Stomach (tissue), 9 donors: Measurements from ENCODE around the gene SPIRE2. TPM values are rescaled to one million over a fixed set of nuclear protein-coding genes. Genes with fewer than 3 reads are reported as not detected.

ENCODE experiments used
- DNase-seq, 2 donors: peaks; one replicate each; pipeline versions ENCODE4 v3.0.0 to v3.0.0-alpha.2; 2013 to 2019
- H3K27ac ChIP-seq, 5 donors: fragments of 200-600 bp in 4 of 5; sonication (generic) in 4 of 5; one replicate each; pipeline ENCODE4 v1.5.1; 2013 to 2019; ENCODE audit warnings: mild to moderate bottlenecking in 1 of 5, moderate library complexity in 1 of 5
- H3K27me3 ChIP-seq, 3 donors: fragments of 200-600 bp; sonication (generic); one replicate each; pipeline ENCODE4 v1.5.1; 2017 to 2019; ENCODE audit warnings: mixed run types in 1 of 3
- H3K36me3 ChIP-seq, 4 donors: fragments of 200-600 bp; sonication (generic); 1 replicate in 3 of 4; 2 replicates in 1 of 4; pipeline ENCODE4 v1.5.1; 2016 to 2019
- H3K4me1 ChIP-seq, 4 donors: fragments of 200-600 bp; sonication (generic); one replicate each; pipeline ENCODE4 v1.5.1; 2016 to 2019
- H3K4me3 ChIP-seq, 4 donors: fragments of 200-600 bp; sonication (generic) in 3 of 4; one replicate each; pipeline ENCODE4 v1.5.1; 2016 to 2019; ENCODE audit warnings: mild to moderate bottlenecking in 1 of 4
- H3K9me3 ChIP-seq, 4 donors: fragments of 200-600 bp; sonication (generic); one replicate each; pipeline ENCODE4 v1.5.1; 2016 to 2019
- CTCF ChIP-seq, 7 experiments: fragments of 450-650 bp in 4 of 7; fragments of 200-600 bp in 3 of 7; sonication (generic) in 3 of 7; IDR thresholded peaks; one replicate each; pipeline ENCODE4 v1.5.1; 2016 to 2019; ENCODE audit warnings: antibody characterized with exemption in 7 of 7, control low read depth in 2 of 7, mild to moderate bottlenecking in 1 of 7
- EP300 ChIP-seq: sonication (generic); formaldehyde crosslinking; IDR thresholded peaks from one replicate; pipeline ENCODE4 v1.6.1; 2017; ENCODE audit warnings: antibody characterized with exemption
- POLR2A ChIP-seq, 4 donors: fragments of 450-650 bp; IDR thresholded peaks; one replicate each; pipeline ENCODE4 v1.6.1; 2016; ENCODE audit warnings: antibody characterized with exemption in 4 of 4, control low read depth in 2 of 4, mild to moderate bottlenecking in 1 of 4, moderate library complexity in 1 of 4
- POLR2AphosphoS5 ChIP-seq, 3 donors: sonication (generic); formaldehyde crosslinking; IDR thresholded peaks; one replicate each; pipeline ENCODE4 v1.6.1; 2016; ENCODE audit warnings: antibody characterized with exemption in 3 of 3
- WGBS, 5 donors: extraction: QIAGEN DNeasy Blood & Tissue Kit in 3 of 5; methylation state at CpG; one replicate each; pipeline versions ENCODE4 v1.1.5 to v1.1.7; 2013 to 2018; 5-methylcytosine and 5-hydroxymethylcytosine counted together
- intact Hi-C: fragments of 100-400 bp; cut with DNase I; formaldehyde crosslinking; loops from one replicate; pipeline ENCODE4 v1.15.1; 2023; ENCODE audit warnings: low total_unique reads
- polyA plus RNA-seq, 3 donors: library from polyadenylated mRNA; stranded (reverse); fragments of 200-250 nt; gene quantifications; one replicate each; pipeline ENCODE4 v1.2.3, GENCODE V29; 2013
- total RNA-seq, 5 donors: library from RNA; depleted of rRNA; stranded (reverse); fragments of >200 nt; gene quantifications; one replicate each; pipeline versions ENCODE4 v1.1.0 to v1.2.3, GENCODE V29; 2014 to 2016
- donor health status: healthy with polysubstance abuse.
- donor health status: Bipolar disorder and iron deficiency.
- donor health status: healthy.

Gene SPIRE2
- total and polyA plus RNA-seq, 8 donors, result 3.9 to 230 (median 25.0) TPM

DNA sequence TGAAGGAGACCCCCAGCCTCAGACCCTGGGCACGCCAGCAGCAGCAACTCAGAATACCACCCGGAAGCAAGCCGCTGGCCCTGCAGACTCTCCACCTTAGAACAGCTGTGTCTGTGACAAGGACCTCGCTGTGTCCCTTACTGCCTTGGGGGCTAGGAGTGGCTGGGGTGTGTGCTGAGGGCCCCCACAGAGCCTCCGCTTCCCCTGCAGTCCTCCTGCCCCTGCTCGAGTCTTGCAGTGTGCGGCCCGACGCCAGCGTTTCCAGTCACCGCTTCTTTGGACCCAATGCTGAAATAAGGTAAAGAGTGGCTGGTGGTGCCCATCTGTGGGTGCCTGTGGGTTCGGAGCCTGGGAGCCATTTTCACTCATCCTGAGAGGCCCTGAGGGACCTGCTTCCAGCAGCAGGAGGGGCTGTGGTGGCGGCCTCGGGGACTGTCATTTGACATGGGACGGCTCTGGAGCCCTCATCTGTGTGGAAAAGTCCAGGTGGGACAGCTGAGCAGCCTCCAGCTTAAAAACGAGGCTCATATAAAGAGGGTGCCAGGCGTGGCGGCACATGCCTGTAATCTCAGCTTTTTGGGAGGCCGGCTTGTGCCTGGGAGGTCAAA lies 75.7 kb downstream of the SPIRE2 start:
- WGBS, 5 donors, result 88 to 92% (median 89%) methylated on average over 18 to 19 of the region's 19 CpGs
- DNase-seq, result no peak
- Histone ChIP-seq H3K36me3 (peaks cover 66 to 88% (median 86%) of the 10 kb centered on the region in 4 donors), H3K4me3 (no peak overlapping the region), H3K27ac (no peak overlapping the region), H3K27me3 (no peaks in the 10 kb centered on the region), H3K4me1 (no peaks in the 10 kb centered on the region), H3K9me3 (no peaks in the 10 kb centered on the region)
- intact Hi-C loops, result no loop called here
- no peak for TF ChIP-seq POLR2A (IDR thresholded peaks at IDR 0.05)
- TF ChIP-seq EP300, result no peak
- no peak for TF ChIP-seq CTCF (IDR thresholded peaks at IDR 0.05)
- TF ChIP-seq POLR2AphosphoS5 (IDR thresholded peaks at IDR 0.05), result no peak

GRCh38 chr16:89904606-89905510 lies 76.6 kb downstream of the SPIRE2 start:
- peaks cover 61 to 88% (median 86%) of the 10 kb centered on the region in 4 donors for H3K36me3 ChIP-seq
- H3K27me3 ChIP-seq, result no peaks in the 10 kb centered on the region
- intact Hi-C loops, result no loop called here
- no peaks in the 10 kb centered on the region for H3K9me3 ChIP-seq
- DNase-seq, result peak in 1 of 2 donors; percentile 81
- no peak overlapping the region for H3K4me3 ChIP-seq
- H3K4me1 ChIP-seq, result peaks cover 0 to 4% (median under 1%) of the 10 kb centered on the region in 4 donors
- no peak overlapping the region for H3K27ac ChIP-seq
- TF ChIP-seq EP300, result no peak
- TF ChIP-seq CTCF (IDR thresholded peaks at IDR 0.05), result no peak
- no peak for TF ChIP-seq POLR2AphosphoS5 (IDR thresholded peaks at IDR 0.05)
- 82 to 86% (median 83%) methylated on average over 27 to 31 of the region's 31 CpGs for WGBS, 5 donors

GRCh38 chr16:89905511-89906139 lies 77.3 kb downstream of the SPIRE2 start:
- no peak for DNase-seq
- Histone ChIP-seq H3K4me3 (no peak overlapping the region), H3K27me3 (no peaks in the 10 kb centered on the region), H3K36me3 (peaks cover 55 to 88% (median 85%) of the 10 kb centered on the region in 4 donors), H3K9me3 (no peaks in the 10 kb centered on the region), H3K4me1 (peaks cover 0 to 10% (median 4%) of the 10 kb centered on the region in 4 donors), H3K27ac (no peak overlapping the region)
- WGBS, 5 donors, result 91 to 96% (median 93%) methylated on average over 11 to 23 of the region's 23 CpGs
- intact Hi-C loops, result no loop called here
- TF ChIP-seq CTCF (IDR thresholded peaks at IDR 0.05) (no peak), POLR2AphosphoS5 (IDR thresholded peaks at IDR 0.05) (no peak), EP300 (no peak), POLR2A (IDR thresholded peaks at IDR 0.05) (no peak)
